Activated CD4-positive, alpha-beta T cell treated with anti-CD3 and anti-CD28 coated beads, Interleukin-2, amount 50 U/mL, for 24 hours (primary cell): ENCODE results near the gene NPLOC4.
A peak's percentile ranks its signal among the peaks of the same experiment; 100 is the strongest.

ENCODE experiments used
- DNase-seq, 2 donors: peaks; one replicate each; pipeline ENCODE4 v3.0.0-alpha.2; 2020; ENCODE audit warnings: low read depth in 1 of 2, low spot score in 1 of 2

The NPLOC4 gene

GRCh38 chr17:81568416-81568815, 68.5 kb downstream of the NPLOC4 start:
- no peak for DNase-seq

GRCh38 chr17:81567191-81567590, 69.7 kb downstream of the NPLOC4 start:
- DNase-seq: no peak

GRCh38 chr17:81566461-81567126, 70.3 kb downstream of the NPLOC4 start:
- no peak for DNase-seq

GRCh38 chr17:81565231-81565630, 71.7 kb downstream of the NPLOC4 start:
- no peak for DNase-seq

GRCh38 chr17:81564778-81565177, 72.1 kb downstream of the NPLOC4 start:
- no peak for DNase-seq

- no peak for DNase-seq
Observed at GRCh38 chr17:81563861-81564586, 72.9 kb downstream of the NPLOC4 start.

GRCh38 chr17:81561494-81561885, 75.4 kb downstream of the NPLOC4 start:
- DNase-seq: no peak

- no peak for DNase-seq
Observed at GRCh38 chr17:81558941-81559806, 77.7 kb downstream of the NPLOC4 start.

GRCh38 chr17:81558115-81558468, 78.8 kb downstream of the NPLOC4 start:
- DNase-seq: no peak

GRCh38 chr17:81557276-81558114, 79.4 kb downstream of the NPLOC4 start:
- DNase-seq: no peak

GRCh38 chr17:81556863-81557262, 80.0 kb downstream of the NPLOC4 start:
- DNase-seq: no peak

GRCh38 chr17:81556175-81556691, 80.7 kb downstream of the NPLOC4 start:
- DNase-seq: no peak

GRCh38 chr17:81553616-81554181, 83.2 kb downstream of the NPLOC4 start:
- DNase-seq: no peak

GRCh38 chr17:81553018-81553615, 83.8 kb downstream of the NPLOC4 start:
- peak in 1 of 2 donors; percentile 68 for DNase-seq

GRCh38 chr17:81552244-81553017, 84.5 kb downstream of the NPLOC4 start, which contains the start of gene FAAP100:
Gene FAAP100 (minus strand): TSS chr17:81552353. CDS start chr17:81552330, 23 bp downstream.
- DNase-seq: peak; percentile 70 to 71

- no peak for DNase-seq
Observed at GRCh38 chr17:81551458-81552243, 85.3 kb downstream of the NPLOC4 start.

- DNase-seq: no peak
Observed at GRCh38 chr17:81550830-81551457, 86.0 kb downstream of the NPLOC4 start.

GRCh38 chr17:81550285-81550684, 86.6 kb downstream of the NPLOC4 start:
- no peak for DNase-seq
